Testis (tissue), 3 donors: Measurements from ENCODE around the gene TNFRSF1A. TPM values are rescaled to one million over a fixed set of nuclear protein-coding genes. Genes with fewer than 3 reads are reported as not detected.
A peak's percentile ranks its signal among the peaks of the same experiment; 100 is the strongest.

Experiments
- DNase-seq: peaks from one replicate; pipeline ENCODE4 v3.0.0-alpha.2; 2019
- H3K27ac ChIP-seq, 2 donors: fragments of 200-600 bp; sonication (generic); one replicate each; pipeline ENCODE4 v1.5.1; 2019
- H3K27me3 ChIP-seq: fragments of 200-600 bp; sonication (generic); one replicate; pipeline ENCODE4 v1.5.1; 2019
- H3K36me3 ChIP-seq: fragments of 200-600 bp; sonication (generic); one replicate; pipeline ENCODE4 v1.5.1; 2017; ENCODE audit warnings: low read depth; ENCODE audit errors: missing control alignments
- H3K4me1 ChIP-seq: fragments of 200-600 bp; sonication (generic); one replicate; pipeline ENCODE4 v1.5.1; 2019
- H3K4me3 ChIP-seq, 2 donors: fragments of 200-600 bp; sonication (generic); one replicate each; pipeline ENCODE4 v1.5.1; 2017 to 2019
- H3K9me3 ChIP-seq: fragments of 200-600 bp; sonication (generic); one replicate; pipeline ENCODE4 v1.5.1; 2017
- CTCF ChIP-seq, 3 experiments: fragments of 450-650 bp in 2 of 3; fragments of 200-600 bp in 1 of 3; sonication (generic) in 1 of 3; IDR thresholded peaks; one replicate each; pipeline ENCODE4 v1.5.1; 2016 to 2019; ENCODE audit warnings: antibody characterized with exemption in 3 of 3, mild to moderate bottlenecking in 2 of 3, moderate library complexity in 1 of 3
- POLR2A ChIP-seq: fragments of 450-650 bp; IDR thresholded peaks from one replicate; pipeline ENCODE4 v1.6.1; 2017; ENCODE audit warnings: antibody characterized with exemption, mild to moderate bottlenecking, moderate library complexity
- WGBS, 2 donors: methylation state at CpG; one replicate each; pipeline ENCODE4 v1.1.5; 2018; 5-methylcytosine and 5-hydroxymethylcytosine counted together
- intact Hi-C: fragments of 100-400 bp; cut with DNase I; formaldehyde crosslinking; loops from one replicate; pipeline ENCODE4 v1.15.1; 2023; ENCODE audit warnings: low total_unique reads
- polyA plus RNA-seq: library from polyadenylated mRNA; stranded (reverse); fragments of 350-450 nt; fragmentation: Illumina TruSeq; extraction: RNeasy Lipid Tissue Mini Kit (QIAGEN cat#74804); gene quantifications from one replicate; pipeline ENCODE4 v1.2.3, GENCODE V29; 2014; ENCODE audit warnings: low read depth, low replicate concordance; ENCODE audit not compliant: insufficient read depth
- total RNA-seq, 2 donors: library from RNA; depleted of rRNA; stranded (reverse); fragments of >200 nt; gene quantifications; one replicate each; pipeline ENCODE4 v1.2.3, GENCODE V29; 2016

Gene TNFRSF1A
- total and polyA plus RNA-seq, 3 donors from 2014 or later: 59.8 to 106 (median 94.6) TPM

GRCh38 chr12:6328045-6328779 lies 13.7 kb downstream of the TNFRSF1A start:
- intact Hi-C loops: no loop called here

GRCh38 chr12:6327229-6328041 lies 14.4 kb downstream of the TNFRSF1A start:
- no peak overlapping the region for H3K4me3 ChIP-seq
- H3K9me3 ChIP-seq: no peaks in the 10 kb centered on the region
- H3K36me3 ChIP-seq: no peaks in the 10 kb centered on the region
- H3K27ac ChIP-seq: peak overlapping the region; percentile 65 to 78
- no peaks in the 10 kb centered on the region for H3K27me3 ChIP-seq
- intact Hi-C loops: no loop called here
- DNase-seq: peak; percentile 32
- H3K4me1 ChIP-seq: peaks cover 54% of the 10 kb centered on the region
- TF ChIP-seq CTCF (IDR thresholded peaks at IDR 0.05) (no peak), POLR2A (no peak)
- 63 to 73% methylated on average over 30 to 33 of the region's 33 CpGs for WGBS, 2 donors

More at GRCh38 chr12:6328045-6328779, 13.7 kb downstream of the TNFRSF1A start:
- H3K27ac ChIP-seq: peak overlapping the region in 1 of 2 donors; percentile 78
- peaks cover 48% of the 10 kb centered on the region for H3K4me1 ChIP-seq
- H3K27me3 ChIP-seq: no peaks in the 10 kb centered on the region
- no peaks in the 10 kb centered on the region for H3K9me3 ChIP-seq
- DNase-seq: no peak
- H3K4me3 ChIP-seq: no peak overlapping the region
- TF ChIP-seq CTCF (IDR thresholded peaks at IDR 0.05) (no peak), POLR2A (no peak)
- no peaks in the 10 kb centered on the region for H3K36me3 ChIP-seq
- whole genome bisulfite sequencing, 2 donors: 80 to 83% methylated on average over 6 to 10 of the region's 10 CpGs

DNA sequence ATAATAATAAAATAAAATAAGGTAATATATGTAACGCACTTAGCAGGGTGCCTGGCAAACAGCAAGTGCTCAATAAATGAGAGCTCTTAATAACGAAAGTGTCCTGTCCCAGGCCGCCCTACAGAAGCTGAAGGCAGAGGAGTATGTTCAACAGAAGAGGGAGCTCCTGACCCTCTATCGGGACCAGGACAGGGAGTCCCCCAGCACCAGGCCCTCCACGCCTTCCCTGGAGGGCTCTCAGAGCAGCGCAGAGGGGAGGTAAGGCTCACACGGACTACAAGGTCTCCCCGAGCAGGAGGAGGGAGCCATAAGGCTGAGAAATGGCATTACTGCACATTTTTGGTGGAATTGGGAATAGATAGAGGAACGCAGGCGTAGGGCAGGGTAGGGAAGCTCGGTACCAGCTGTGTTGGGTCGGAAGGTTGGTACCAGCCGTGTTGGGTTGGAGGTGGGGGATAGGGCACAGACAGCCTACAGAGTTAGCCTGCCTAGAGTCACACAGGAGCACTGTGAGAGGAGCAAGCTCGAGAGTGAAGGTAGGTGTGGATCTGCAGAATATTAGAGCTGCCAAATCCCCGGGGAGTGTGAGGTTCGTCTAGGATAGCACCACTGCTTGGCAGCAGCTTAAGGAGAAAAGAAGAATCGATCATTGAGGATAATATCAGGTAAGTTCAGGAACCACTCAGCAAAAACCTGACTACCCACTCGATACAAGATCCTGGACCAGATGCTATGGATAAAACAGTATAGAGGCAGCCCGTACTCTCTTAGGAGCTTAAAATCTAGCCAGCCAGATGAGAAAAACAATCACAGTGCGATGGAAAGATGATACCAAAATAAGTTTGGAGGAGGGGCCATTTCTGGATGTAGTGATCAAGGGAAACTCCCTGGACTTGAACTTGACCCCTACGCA lies 15.3 kb downstream of the TNFRSF1A start:
- intact Hi-C loops: no loop called here
- Histone ChIP-seq H3K9me3 (no peaks in the 10 kb centered on the region), H3K27me3 (no peaks in the 10 kb centered on the region), H3K36me3 (no peaks in the 10 kb centered on the region), H3K27ac (peak overlapping the region; percentile 65 to 78), H3K4me3 (no peak overlapping the region), H3K4me1 (peaks cover 54% of the 10 kb centered on the region)
- 51 to 52% methylated on average over 21 of the region's 21 CpGs for WGBS, 2 donors
- TF ChIP-seq POLR2A (no peak), CTCF (IDR thresholded peaks at IDR 0.05) (peak; percentile 21 to 49 (median 34))
- peak; percentile 66 for DNase-seq

- Histone ChIP-seq H3K27me3 (no peaks in the 10 kb centered on the region), H3K27ac (no peak overlapping the region), H3K36me3 (no peaks in the 10 kb centered on the region), H3K4me3 (no peak overlapping the region), H3K9me3 (no peaks in the 10 kb centered on the region), H3K4me1 (peaks cover 47% of the 10 kb centered on the region)
- 69 to 81% methylated on average over 6 of the region's 6 CpGs for WGBS, 2 donors
- intact Hi-C loops: no loop called here
- DNase-seq: no peak
- no peak for TF ChIP-seq CTCF (IDR thresholded peaks at IDR 0.05)
- no peak for TF ChIP-seq POLR2A
These were observed 16.7 kb downstream of the TNFRSF1A start for GRCh38 chr12:6324936-6325750.
